ENCODE data around the gene PRLHR.
A peak's percentile ranks its signal among the peaks of the same experiment; 100 is the strongest.

Gene PRLHR

GRCh38 chr10:118563373-118563890 lies 32.0 kb downstream of the PRLHR start:
- no peak for DNase-seq (ENCODE audit: low spot score)

GRCh38 chr10:118562851-118563250 lies 32.6 kb downstream of the PRLHR start:
- DNase-seq (ENCODE audit: low spot score) = no peak

- no peak for DNase-seq (ENCODE audit: low spot score)
Observed at GRCh38 chr10:118557946-118558345, 37.5 kb downstream of the PRLHR start.

DNA sequence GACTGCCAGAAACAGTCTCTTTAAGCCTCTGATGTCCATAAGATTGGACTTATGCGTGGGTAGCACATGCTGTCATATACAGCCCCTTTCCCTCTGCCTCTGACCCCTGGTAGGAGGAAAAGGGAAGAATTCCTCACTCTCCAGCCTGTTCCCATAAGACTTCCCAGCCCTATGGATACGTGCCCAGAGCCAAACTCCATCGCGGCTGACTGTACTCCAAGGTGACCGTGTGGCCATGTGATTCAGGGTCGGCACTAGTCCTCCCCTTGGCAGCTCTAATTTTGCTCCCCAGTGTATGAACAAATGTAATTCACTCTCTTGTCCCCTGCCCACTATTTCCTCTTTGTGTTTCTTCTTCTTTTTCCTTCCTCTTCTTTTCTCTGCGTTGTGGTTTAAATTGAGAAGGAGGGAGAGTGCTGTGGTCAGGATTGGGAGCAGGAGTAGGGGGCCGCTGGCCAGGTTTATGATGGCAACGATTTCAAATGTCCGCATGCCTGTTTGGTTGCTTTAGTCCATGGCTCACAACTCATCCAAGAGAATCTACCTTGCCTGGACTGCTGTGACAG lies 43.8 kb downstream of the PRLHR start:
- no peak for DNase-seq (ENCODE audit: low spot score)

- DNase-seq (ENCODE audit: low spot score) = no peak
Observed at GRCh38 chr10:118547282-118547681, 48.2 kb downstream of the PRLHR start.

- no peak for DNase-seq (ENCODE audit: low spot score)
Observed at GRCh38 chr10:118546479-118546878, 49.0 kb downstream of the PRLHR start.

- DNase-seq (ENCODE audit: low spot score) = no peak
Observed at GRCh38 chr10:118545381-118545780, 50.1 kb downstream of the PRLHR start.

GRCh38 chr10:118544401-118544948 lies 51.0 kb downstream of the PRLHR start:
- DNase-seq (ENCODE audit: low spot score) = no peak

DNA sequence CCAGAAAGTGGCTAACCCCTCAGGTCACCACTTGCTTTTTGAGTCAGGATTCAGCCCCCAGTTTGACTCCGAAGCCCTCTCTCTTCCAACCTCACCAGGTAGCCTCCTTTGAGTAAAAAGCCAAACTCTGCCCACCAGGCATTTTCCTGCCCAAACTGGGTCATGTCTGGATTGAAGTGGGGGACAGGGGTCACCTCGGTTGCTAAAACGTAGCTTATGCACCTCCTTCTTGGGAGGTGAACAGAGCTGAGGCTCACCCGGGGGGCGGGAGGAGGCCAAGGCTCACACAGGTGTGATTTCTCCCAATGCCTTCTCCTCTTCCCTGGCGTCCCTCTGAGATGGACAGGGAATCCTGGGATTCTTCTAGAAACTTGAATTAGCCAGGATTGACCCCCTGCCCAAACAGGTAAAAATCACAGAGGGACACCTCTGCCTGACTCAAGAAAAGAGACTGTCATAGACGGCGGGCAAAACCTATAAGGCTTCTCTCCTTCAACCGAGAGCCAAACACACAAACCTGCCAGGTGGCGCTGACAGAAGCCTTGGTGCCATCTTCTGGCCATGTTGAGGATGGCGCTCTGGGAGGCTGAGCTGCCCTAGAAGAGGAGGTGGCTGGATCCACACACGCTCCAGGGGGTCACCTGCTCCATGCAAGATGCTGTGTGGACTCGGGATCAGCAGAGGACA lies 51.6 kb downstream of the PRLHR start:
- peak; percentile 72 for DNase-seq (ENCODE audit: low spot score)

- DNase-seq (ENCODE audit: low spot score) = no peak
Observed at GRCh38 chr10:118542745-118543144, 52.7 kb downstream of the PRLHR start.

DNA sequence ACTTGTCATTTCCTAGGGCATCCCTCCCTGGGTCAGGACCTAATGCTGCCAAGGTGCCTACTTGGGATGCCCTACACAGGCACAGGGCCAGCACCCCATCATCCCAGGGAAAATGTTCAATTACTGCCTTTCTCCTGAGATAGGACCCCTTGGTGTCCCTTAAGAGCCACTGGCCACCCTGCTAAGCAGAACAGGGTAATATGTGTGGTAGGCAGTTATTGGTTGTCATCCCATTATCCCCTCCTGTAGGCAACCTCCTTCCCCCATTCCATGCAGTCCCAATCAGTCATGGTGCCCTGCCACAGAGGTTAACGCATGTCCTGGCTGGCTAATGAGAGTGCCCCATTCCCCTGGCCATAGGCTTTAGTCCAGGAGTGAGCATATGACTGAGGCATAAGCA lies 53.2 kb downstream of the PRLHR start:
- DNase-seq (ENCODE audit: low spot score) = no peak

GRCh38 chr10:118541718-118542117 lies 53.7 kb downstream of the PRLHR start:
- DNase-seq (ENCODE audit: low spot score) = no peak
